CD4-positive, alpha-beta T cell treated with Interleukin-12 subunit alpha and Interleukin-12 subunit beta, for 1 hour (primary cell): ENCODE data around the gene GNG8.
"Not testable (repeated sequence)": the region's sequence is repeated elsewhere in the genome, so short reads cannot be mapped to it uniquely, and the experiment has no call there.

ENCODE experiments used
- DNase-seq: peaks from one replicate; pipeline ENCODE4 v3.0.0-alpha.2; 2020

Gene GNG8

DNA sequence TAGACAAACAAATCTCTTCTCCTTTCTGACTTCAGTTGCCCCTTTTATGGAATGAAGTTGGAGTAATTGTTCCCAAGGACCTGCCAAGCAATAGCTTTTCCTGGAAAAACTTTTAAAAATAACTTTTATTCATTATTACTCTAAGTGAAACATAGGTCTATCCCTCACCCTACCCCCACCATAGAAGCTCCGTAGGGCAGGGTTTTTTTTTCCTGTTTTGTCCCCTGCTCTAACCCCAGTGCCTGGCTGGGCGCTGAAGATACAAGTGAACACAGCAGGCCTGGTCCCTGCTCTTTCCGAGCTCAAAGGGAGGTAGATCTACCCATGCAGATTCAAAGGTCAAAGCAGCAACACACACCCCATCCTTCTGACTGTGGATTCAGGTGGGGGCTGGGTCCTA lies 8.7 kb upstream of the GNG8 start:
- no peak for DNase-seq

DNA sequence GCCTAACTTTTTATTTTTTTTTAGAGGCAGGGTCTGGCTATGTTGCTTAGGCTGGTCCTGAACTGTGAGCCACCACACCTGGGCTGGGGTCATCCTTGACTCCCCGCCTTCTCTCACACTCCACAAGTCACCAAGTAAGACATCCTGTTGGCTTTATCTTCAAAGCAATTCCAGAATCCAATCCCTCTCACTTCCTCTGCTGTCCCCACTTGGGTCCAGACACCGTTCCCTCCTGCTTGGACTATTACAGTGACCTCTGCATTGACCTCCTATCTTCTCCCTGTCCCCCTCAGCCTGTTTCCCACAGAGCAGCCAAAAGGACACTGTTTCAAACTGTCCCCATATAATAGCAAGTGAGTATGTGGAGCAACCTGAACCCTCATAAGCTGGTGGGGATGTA lies 4.7 kb upstream of the GNG8 start:
- no peak for DNase-seq

DNA sequence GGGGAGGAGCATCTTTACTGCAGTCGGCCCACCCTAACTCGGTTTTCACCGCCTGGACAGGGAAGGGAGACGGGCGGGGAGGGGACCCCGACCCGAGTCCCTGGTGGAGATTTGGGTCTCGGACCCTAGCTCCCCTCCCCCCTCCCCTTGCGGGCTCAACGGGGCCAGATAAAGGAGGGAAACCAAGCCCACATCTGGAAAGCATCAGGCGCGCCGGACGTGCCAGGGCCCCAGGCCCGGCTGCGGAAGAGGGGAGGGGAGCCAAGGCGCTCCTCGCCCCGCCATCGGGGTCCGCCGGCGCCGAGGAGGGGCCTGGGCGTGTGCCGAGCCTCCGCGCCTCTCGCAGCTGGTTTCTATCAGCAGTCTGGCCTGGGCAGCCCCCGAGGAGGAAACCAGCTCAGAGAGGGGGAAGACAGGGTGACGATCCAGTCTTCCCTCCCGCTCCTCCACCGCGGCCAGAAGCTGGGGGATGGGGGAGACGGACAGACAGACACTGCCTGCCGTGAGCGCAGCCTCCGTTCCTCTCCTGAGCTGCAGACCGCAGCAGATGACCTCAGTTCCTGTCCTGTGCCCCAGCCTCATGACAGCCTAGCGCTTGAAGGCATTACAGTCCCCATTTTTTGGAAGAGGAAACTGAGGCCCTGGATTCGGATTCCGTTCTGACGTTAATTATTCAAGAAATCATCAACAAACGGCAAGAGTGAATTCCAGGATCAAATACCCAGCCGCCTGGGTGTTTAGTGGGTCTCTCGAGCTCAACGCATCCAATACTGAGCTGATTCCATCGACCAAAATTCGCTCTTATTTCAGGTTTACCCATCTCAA lies 3.6 kb upstream of the GNG8 start:
- no peak for DNase-seq

DNA sequence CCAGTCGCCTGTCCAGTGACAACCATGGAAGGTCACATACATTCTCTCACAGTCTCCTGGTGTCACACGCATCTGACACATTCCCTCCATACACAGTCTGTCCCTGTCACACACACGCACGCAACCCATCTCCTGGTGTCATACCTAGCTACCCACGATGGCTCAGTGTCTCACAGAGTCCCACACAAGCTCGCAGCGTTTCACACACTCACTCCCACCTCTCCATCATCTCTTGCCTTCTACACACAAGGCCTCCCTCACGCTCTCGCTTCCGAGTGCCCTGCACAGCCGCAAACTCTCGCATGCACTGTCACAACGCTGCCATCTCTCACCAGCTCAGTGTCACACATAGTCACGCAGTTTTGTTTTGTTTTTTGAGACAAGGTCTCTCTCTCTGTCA lies 1.2 kb upstream of the GNG8 start:
- no peak for DNase-seq

DNA sequence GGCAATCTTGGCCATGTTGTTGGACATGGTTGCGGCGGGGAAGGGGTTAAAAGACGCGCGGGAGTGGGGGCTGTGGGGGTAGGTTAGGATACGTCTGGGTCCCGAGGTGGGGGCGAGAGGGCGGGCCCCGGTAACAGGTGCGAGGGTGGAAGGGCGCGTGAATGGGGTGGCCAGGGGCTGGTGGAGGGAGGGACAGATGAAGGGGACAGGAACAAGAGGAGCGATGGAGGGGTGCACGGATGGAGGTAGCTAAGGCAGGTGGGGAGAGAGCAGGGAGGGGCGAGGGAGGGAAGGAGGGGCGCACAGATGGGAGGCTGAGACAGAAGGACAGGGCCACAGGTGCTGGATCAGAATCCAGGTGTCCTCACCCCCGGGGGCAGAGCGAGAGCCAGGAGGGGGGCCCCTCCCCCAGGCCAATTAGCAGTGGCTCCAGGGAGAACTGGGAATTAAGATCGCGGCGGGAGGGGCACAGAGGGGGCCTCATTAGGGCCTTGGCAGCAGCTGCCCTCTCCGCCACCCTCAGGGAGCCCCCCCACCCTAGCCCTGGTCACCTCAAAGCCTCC lies 1.3 kb downstream of the GNG8 start:
- DNase-seq = no peak

DNA sequence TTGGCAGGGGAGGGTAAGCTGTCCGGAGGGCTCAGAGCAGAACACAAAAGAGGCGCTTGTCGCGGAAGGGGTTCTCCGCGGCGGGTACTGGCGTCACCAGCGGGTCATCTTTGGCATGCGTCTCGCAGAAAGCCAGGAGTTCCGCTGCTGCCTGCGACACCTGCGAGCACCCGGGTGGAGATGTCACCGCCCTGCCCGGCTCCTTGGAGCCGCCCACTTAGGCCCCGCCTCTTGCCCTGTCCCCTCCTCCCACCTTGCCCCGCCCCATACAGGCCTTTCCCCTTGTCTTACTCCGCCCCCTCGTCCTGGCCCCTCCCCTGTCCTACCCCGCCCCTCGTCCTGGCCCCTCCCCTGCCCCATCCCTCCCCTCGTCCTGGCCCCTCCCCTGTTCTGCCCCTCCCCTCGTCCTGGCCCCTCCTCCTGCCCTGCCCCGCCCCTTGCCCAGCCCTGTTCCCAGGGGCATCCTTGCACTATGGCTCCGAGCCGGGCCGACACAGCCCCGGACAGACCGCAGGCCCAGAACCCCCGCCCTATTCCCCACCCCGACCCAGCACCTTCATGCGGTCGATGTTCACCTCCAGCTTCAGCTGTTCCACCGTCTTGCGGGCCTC lies 1.9 kb downstream of the GNG8 start:
- DNase-seq = peak; percentile 96

DNA sequence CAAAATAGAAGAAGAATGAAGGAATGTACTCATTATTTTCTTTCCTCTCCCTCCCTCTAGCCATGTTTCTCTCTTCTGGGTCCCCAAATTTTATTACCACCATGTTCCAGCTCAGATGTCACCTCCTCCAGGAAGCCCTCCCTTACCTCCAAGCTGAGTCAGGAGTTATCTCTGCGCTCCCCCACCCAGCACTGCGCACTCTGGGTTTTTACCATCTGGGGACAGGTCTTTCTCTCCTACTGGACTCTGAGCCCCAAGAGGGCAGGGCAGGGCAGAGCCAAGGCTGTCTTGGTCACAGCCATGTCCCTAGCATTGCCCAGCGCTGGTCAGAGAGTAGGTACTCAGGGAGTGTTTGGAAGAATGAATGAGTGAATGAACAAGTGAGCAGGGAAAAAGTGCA lies 2.9 kb downstream of the GNG8 start:
- DNase-seq = no peak

DNA sequence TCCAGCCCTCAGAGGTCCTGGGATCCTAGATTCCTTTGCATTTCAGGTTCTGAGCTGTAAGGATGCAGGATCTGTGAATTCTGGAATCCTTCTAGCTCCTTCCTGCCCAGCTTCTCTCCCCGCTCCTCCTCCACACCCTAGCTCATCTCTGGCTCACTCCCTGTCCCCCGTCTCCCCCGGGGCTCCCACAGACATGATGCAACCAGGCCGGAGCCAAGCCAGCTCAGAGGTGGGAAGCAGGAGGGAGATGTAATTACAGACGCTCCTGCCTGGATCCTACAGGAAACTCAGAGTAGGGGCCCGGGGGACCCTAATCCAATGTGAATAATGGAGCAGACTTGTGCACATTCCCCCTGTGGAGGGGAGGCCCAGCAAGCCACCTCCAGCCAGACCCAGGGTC lies 4.5 kb downstream of the GNG8 start:
- no peak for DNase-seq

DNA sequence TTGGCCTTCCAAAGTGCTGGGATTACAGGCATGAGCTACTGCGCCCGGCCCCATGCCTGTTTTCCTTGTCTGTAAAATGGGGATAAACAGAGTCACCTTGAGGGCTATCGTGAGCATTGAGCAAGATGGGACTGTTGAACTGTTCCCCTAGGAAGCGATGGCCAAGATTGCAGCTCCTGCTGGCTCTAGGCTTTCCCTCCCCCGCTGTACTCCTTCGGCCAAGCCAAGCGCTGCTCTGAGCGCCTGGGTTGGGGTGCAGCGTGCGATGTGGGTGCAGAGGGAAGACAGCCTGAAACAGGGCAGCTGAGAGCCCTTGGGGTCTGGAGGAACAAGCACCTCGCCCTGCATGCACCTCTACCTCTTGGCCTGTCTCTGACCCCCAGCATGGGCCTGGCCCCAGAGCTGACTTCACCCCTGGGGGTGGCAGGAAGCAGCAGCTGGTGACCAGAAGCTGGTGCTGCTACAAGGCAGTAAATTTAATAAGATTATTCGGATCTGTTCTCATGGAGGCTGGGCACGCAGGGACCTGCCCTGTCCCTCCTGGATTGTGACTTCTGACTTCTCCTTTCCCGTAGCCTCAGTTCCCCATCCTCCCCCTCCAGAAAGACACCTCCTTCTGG lies 5.3 kb downstream of the GNG8 start:
- no peak for DNase-seq

DNA sequence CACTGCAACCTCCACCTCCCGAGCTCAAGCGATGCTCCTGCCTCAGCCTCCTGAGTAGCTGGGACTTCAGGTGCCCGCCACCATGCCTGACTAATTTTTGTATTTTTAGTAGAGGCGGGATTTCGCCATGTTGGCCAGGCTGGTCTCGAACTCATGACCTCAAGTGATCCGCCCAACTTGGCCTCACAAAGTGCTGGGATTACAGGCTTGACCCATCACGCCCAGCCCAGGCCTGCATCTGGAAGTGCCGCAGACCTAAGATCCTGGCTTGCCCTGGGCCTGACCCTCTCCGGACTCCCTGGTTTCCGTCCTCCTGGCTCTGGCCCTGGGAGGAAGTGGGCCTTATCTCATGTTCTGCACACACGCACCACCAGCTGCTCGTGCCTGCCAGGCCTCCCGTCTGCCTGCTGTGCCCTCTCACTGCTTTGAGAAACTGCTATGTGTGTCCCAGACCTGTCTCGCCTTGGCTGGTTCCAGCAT lies 6.4 kb downstream of the GNG8 start:
- no peak for DNase-seq

DNA sequence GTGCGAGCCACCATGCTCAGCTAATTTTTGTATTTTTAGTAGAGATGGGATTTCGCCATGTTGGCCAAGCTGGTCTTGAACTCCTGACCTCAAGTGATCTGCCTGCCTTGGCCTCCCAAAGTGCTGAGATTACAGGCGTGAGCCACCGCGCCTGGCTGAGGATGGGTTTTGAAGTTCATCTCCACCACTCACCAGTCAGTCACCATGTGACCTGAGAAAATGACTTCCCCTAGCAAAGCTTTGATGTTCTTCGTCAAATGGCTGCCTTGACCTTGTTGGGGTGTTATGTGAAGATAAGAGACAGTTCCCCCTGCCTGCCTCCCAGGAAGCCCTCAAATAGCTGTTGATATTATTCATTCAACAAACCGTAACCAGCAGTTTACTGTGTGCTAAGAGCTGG lies 7.0 kb downstream of the GNG8 start:
- DNase-seq = not testable (repeated sequence)

DNA sequence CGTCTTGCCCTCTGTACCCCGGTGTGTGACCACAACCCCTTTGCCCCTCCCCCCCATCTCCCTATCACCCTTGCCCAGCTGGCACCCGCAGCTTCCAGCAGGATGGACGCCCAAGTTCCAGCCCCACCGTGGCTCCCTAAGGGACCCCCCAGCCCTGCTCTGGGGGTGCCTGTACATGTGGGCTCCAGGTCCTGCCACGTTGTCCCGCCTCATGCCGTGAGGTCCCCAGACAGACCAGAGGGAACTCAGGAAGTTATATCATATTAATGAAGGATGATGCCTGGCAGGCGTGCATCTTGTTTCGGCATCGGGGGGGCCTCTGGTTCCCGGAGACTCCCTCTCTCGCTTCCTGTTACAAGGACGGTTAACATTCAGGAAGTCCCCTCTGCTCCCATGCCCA lies 9.6 kb downstream of the GNG8 start:
- DNase-seq = no peak

DNA sequence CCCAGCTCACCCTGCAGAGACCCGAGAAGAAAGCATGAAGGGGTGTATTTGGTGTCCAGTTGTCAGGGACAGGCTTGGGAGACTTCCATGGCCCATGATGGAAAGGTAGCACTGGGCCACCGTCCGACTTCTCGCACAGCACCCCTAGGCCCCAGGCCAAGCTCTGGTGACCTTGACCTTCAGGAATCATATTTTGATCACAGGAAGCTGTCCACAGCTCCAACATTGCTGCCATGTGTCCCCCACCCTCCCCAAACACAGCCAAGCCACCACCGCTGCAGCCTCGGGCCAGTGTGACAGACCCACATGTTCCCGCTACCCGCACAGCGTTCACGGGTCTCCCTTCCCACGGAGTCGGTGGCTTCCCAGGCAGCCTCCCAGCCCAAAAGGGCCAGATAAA lies 10.3 kb downstream of the GNG8 start:
- DNase-seq = no peak

DNA sequence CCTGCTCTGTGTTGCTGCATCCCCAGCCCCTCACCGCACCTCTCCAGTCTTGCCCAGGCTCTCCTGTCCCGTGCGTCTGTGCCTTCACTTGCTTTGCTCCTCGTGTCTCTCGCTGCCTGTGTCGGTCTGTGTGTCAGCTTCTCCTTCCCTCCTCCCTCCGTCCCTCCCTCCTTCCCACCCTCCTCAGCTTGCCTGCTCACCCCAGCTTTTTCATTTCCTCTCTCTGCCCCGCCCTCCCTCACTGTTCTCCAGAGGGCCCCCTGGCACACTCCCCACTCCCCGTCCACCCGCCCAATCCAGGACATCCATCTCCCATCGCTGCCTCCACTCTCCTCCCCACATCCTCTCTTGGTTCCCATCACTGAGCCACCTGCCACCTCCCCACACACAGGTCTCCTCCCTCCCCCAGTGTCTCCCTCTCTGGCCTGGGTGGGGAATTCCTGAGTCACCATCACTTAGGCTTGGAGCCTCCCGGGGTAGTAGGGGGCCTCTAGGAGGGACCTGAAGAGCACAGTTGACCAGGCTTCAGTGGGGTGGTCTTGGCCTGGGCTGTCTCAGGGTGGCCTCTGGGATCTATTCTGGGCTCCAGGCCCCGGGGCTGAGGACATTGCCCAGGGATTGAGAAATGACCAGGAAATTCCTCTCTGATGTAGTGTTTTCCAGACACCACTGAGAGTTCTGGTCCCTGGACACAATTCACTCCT lies 10.9 kb downstream of the GNG8 start, which contains the start of gene PTGIR:
Gene PTGIR, minus strand, starts transcription at position 132 of the 704 bp plus-strand sequence. CDS start 864 bp downstream, outside the sequence.
- no peak for DNase-seq

DNA sequence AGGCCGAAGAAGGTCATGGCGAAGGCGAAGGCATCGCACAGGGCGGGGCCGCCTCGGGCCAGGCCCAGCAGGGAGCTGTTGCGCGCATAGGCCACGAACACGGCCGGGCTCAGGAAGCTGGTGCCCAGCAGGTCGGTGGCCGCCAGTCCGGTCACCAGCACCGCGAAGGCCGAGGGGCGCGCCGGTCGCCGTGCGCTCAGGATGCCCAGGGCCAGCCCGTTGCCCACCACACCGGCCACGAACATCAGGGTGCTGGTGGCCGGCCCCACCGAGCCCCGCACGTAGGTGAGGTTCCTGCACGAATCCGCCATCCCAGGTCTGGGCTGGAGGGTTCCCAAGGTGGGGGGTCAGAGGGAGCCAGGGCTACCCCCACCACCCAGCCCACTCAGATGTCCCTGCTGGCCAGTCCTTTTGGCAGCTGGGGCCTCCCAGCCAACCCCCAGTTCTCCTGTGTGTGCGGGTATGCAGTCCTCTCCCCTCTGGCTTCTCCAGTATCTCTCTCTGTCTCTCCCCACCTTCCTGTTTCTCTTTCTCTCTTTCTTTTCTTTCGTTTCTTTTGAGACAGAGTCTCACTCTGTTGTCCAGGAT lies 12.0 kb downstream of the GNG8 start:
- DNase-seq = no peak

DNA sequence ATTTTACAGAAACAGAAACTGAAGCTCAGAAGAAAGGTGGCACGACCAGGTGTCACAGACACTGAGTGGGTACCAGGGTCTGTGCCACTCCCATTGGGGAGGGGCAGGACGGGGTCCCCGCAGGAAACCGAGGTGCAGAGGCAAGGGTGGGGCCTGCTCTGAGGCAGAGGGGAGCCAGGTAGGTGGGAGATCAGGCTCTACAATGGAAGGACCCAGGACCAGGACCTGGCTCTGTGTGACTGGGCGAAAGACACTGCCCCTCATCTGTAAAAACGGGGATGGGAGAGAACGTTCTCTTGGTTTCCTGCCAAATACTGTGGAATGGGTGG lies 13.9 kb downstream of the GNG8 start:
- no peak for DNase-seq

DNA sequence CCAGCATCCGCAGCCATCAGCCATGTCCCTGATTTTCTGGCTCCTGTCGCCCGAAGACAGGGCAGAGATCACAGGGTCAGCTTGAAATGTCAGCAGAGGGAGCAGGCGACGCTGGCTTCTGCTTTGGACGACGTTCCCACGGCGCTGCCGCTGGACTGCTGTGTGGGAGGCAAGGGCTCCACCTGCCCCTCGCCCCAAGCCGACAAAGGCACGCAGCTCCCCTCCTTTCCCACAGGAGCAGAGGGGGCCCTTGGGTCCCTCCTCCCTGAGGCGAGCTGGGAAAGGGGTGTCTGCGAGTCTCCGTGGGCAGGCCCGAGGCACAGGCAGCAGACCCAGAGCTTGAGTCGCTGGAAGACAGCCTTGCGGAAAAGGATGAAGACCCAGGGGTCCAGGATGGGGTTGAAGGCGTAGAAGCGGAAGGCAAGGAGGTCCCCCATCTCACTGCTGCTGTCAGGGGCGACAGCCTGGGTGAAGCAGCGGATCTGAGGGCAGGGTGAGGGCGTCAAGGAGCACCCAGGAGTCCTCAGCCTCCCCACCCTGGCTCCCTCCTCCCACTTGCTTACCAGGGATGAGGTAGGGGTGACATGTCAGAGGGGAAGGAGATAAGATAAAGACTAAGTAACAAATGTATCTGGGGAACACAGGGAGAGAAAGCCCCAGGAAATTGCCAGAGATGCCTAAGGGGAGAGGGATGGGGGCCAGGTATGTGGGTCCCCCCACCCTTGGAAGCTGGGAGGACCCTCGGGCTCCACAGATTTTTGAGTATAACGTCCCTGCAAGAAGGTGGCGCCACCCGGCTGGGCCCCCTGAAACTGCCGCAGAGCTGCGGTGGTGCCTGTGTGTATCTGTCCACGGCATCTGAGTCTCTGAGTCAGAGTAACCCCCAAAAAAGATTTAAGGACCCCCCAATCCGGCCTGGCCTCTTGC lies 14.5 kb downstream of the GNG8 start:
- DNase-seq = no peak

DNA sequence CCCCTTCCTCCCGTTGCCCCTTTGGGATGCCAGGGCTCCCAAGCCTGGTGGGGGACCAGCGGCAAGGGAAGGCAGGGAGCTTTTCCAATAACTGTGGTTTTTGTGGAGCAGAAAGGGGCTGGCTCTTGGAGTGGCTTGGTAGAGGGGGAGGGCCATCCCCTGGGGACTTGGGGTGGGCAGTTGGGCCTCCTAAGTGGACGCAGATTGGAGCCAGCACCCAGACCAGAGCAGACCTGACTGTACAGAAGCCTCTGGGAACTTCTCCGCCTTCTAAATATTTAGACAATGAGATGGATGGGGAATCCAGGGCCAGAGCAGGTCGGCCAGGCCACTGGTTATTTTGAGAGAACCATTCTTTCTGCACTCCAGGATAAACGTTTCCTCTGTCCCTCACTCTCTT lies 15.3 kb downstream of the GNG8 start:
- no peak for DNase-seq

DNA sequence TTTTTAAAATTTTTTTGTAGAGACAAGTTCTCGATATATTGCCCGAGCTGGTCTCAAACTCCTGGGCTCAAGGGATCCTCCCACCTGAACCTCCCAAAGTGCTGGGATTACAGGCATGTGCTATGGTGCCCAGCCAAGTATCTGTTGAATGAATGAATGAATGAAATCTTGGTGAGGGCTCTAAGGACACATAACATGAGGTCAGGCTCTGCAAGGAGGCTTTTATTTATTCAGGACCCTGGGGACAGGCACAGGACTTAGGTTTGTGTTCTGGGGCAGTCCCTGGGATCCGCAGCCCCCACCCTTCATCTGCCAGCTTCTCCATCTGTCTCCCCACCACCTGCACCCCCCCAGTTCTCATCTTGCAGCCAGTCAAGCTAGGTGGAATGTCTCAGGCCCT lies 15.7 kb downstream of the GNG8 start:
- no peak for DNase-seq

DNA sequence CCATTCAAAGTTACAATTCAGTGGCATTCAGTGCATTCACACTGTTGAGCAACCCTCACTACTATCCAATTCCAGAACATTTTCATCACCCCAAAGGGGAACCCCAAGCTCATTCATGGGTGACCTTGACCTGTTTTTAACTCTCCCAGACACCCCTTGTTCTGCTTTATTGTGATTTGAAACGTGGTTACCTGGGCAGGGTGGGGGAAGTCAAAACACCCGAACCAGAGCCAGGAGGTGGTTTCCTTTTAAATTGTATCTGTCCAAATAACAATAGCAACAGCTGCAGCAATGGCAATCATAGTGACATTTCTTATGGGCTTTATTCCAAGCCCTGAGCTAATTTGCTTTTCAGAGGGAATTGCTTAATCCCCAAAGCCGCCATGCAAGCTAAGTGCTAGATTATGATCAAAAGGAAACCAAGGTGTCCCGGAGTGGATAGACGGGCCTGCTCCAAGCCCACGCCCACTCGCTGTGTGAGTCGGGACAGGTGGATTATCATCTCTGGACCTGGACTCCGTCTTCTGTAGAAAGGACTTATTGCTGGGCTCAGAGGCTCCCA lies 17.3 kb downstream of the GNG8 start:
- DNase-seq = peak; percentile 59

DNA sequence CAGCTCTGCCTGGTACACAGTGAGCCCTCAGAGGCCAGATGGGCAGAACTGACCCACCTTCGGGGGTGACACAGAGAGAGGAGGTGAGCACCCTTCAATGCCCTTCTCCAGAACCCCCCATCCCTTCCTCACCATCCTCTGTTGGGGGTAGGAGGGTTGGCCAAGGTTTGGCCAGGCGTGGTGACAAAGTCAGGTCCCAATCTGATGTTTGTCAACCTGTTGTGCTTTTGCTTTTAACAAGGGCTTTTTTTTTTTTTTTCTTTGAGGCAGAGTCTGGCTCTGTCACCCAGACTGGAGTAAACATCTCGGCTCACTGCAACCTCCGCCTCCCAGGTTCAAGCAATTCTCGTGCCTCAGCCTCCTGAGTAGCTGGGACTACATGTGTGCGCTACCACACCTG lies 18.4 kb downstream of the GNG8 start:
- no peak for DNase-seq
